ENCODE data around the gene NPBWR2.
A peak's percentile ranks its signal among the peaks of the same experiment; 100 is the strongest.

The NPBWR2 gene

GRCh38 chr20:64072498-64073063 lies 34.8 kb downstream of the NPBWR2 start:
- DNase-seq (ENCODE audit: low spot score): no peak

GRCh38 chr20:64071341-64072332 lies 35.7 kb downstream of the NPBWR2 start:
- no peak for DNase-seq (ENCODE audit: low spot score)

GRCh38 chr20:64070244-64070993 lies 36.9 kb downstream of the NPBWR2 start:
- DNase-seq (ENCODE audit: low spot score): no peak

- DNase-seq (ENCODE audit: low spot score): peak; percentile 70
Measured at GRCh38 chr20:64069614-64070243, 37.6 kb downstream of the NPBWR2 start.

- no peak for DNase-seq (ENCODE audit: low spot score)
Measured at GRCh38 chr20:64069209-64069613, 38.2 kb downstream of the NPBWR2 start.

GRCh38 chr20:64068386-64069208 lies 38.8 kb downstream of the NPBWR2 start:
- no peak for DNase-seq (ENCODE audit: low spot score)

- no peak for DNase-seq (ENCODE audit: low spot score)
Measured at GRCh38 chr20:64067733-64068307, 39.5 kb downstream of the NPBWR2 start.

GRCh38 chr20:64067005-64067632 lies 40.2 kb downstream of the NPBWR2 start:
- no peak for DNase-seq (ENCODE audit: low spot score)

- peak; percentile 78 for DNase-seq (ENCODE audit: low spot score)
Measured at GRCh38 chr20:64065974-64066343, 41.4 kb downstream of the NPBWR2 start.

GRCh38 chr20:64065062-64065973 lies 42.0 kb downstream of the NPBWR2 start:
- no peak for DNase-seq (ENCODE audit: low spot score)

- peak; percentile 84 for DNase-seq (ENCODE audit: low spot score)
Measured at GRCh38 chr20:64064145-64064698, 43.1 kb downstream of the NPBWR2 start.

- peak; percentile 46 for DNase-seq (ENCODE audit: low spot score)
Measured at GRCh38 chr20:64063389-64064144, 43.8 kb downstream of the NPBWR2 start.

GRCh38 chr20:64062596-64063388 lies 44.6 kb downstream of the NPBWR2 start, which contains the start of gene TCEA2:
TCEA2 (plus strand) TSS chr20:64063198; CDS start chr20:64063313, 115 bp downstream.
- DNase-seq (ENCODE audit: low spot score): peak; percentile 98

GRCh38 chr20:64062276-64062595 lies 45.1 kb downstream of the NPBWR2 start:
- no peak for DNase-seq (ENCODE audit: low spot score)

- no peak for DNase-seq (ENCODE audit: low spot score)
Measured at GRCh38 chr20:64058536-64058935, 48.8 kb downstream of the NPBWR2 start.

GRCh38 chr20:64057628-64058498 lies 49.5 kb downstream of the NPBWR2 start:
- peak; percentile 89 for DNase-seq (ENCODE audit: low spot score)

All from AG20443 (cell line).